NCI-H2196 (cell line): ENCODE measurements around the gene SYCN.

ENCODE experiments used
- DNase-seq: peaks from one replicate; lab custom pipeline; 2025; ENCODE audit not compliant: unreplicated experiment; lab: John Stamatoyannopoulos, UW

SYCN gene

GRCh38 chr19:39172700-39173501, 31.2 kb downstream of the SYCN start:
- no peak for DNase-seq

GRCh38 chr19:39171479-39172465, 32.3 kb downstream of the SYCN start:
- DNase-seq = no peak

- DNase-seq = no peak
These were observed 33.5 kb downstream of the SYCN start for GRCh38 chr19:39170386-39171231.

GRCh38 chr19:39169143-39169810, 34.8 kb downstream of the SYCN start:
- DNase-seq = no peak

DNA sequence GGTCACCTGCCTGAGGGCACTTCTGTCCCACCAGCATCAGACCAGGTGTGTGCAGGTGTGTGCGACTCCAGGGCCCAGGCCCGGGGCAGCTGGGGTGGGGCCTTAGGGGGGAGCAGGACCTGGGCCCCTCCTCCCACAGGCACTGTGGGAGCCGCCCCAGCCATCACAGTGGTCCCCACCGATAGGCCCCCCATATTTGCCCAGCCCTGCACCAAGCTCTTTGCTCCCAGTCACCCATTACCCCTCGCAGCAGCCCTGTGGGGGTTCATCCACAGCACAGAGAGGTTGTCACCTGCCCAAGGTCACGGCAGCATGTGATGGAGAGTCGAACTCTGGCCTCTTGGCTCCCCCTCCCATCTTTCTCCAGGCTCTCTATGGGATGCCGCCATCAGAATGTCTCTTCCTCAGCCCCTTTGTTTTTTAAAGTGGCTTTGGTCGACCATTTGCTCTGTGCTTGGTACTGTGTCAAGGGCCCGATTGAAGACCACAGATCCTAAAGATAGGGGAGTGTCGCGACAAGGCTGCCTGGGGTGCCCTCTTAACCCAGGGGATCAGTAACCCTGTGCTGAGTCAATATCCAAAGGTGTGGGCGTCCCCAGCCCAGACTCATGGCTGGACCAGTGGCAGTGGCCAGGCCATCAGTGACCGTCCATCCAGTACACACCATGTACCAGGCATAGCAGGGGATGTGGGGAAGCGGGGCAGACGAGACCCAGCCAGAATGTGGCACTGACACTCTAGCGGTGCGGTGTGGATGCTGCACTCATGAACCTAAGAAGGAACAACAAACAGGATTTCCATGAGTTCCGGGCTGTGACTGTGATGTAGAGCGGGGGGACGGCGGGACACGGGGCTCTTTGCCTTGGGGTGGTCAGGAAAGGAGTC, 35.6 kb downstream of the SYCN start:
- no peak for DNase-seq

DNA sequence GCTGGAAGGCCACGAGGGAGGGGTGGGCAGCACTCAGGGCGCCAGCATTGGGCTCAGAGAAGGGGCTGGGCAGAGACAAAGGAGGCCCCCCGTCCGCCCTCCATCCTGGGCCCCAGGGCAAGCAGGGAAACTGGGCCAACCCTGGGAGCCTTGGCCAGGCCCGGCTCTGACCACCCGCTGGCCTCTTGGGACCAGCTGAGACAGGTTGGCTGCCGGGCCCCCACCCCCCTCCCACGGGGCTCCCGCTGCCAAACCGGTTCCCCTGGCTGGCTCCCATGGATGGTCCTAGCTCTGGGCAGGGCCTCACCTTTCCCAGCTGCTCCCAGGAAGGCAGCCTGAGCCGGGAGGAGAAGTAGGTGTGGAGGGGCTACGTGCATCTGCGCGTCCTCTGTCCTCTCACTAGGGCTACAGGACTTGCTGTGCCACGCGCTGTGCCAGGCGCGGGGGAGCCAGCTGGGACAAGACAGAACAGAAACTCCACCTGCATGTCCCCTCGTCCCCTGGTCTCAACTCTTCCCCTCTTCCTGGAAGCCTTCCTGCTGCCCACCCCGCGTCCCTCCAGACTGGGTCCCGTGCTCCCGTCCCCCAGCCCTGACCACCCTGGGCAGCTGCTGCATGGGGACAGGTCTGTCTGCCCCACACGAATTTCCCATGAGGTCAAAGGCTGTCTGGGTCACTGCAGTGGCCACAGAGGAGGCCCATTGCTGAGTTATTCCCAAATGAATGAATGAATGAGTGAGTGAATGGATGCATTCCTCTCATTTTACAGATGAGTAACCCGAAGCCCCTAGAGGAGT, 36.4 kb downstream of the SYCN start:
- peak; percentile 76 for DNase-seq

DNA sequence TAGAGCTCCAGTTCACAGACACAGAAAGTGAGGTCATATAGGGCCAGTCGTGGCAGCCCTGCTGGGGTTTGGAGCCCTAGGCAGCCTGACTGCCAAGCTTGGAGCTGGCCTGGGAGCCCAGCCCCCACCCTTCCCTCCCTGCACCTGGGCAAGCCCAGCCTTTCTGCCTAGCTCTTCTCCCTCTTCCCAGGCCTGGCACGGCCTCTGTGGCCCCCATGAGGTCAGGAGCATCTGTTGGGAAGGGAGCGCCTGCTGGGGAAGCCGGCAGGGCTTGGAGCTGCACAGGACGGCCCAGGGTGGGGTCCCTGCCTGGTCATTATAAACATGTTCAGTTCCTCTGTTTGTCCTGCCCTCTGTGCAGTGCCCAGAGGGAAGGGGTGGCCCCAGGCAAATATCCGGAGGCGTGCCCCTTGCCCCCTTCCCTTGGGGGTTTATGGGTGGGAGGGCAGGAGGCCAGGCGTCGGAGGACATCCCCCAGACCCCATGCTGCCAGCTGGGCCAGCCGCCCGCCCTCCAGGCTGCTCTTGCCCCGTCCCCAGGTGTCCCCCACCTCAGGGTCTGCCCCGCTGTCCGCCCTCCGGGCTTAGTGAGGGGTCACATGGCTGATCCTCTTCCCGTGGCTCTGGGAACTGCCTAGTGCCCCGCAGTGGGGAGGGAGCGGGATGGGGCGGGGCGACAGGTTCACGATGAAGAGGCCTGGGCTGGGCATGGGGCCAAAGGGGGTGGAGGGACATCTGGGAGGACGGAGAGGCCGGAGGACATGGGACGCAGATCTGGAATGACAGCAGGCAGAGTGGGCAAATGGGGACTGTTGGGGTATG, 37.3 kb downstream of the SYCN start:
- peak; percentile 87 for DNase-seq

- no peak for DNase-seq
These were observed 38.2 kb downstream of the SYCN start for GRCh38 chr19:39165857-39166256.

- DNase-seq = no peak
These were observed 39.8 kb downstream of the SYCN start for GRCh38 chr19:39164289-39164688.

GRCh38 chr19:39163621-39164020, 40.4 kb downstream of the SYCN start:
- no peak for DNase-seq

- no peak for DNase-seq
These were observed 41.5 kb downstream of the SYCN start for GRCh38 chr19:39162441-39163043.

DNA sequence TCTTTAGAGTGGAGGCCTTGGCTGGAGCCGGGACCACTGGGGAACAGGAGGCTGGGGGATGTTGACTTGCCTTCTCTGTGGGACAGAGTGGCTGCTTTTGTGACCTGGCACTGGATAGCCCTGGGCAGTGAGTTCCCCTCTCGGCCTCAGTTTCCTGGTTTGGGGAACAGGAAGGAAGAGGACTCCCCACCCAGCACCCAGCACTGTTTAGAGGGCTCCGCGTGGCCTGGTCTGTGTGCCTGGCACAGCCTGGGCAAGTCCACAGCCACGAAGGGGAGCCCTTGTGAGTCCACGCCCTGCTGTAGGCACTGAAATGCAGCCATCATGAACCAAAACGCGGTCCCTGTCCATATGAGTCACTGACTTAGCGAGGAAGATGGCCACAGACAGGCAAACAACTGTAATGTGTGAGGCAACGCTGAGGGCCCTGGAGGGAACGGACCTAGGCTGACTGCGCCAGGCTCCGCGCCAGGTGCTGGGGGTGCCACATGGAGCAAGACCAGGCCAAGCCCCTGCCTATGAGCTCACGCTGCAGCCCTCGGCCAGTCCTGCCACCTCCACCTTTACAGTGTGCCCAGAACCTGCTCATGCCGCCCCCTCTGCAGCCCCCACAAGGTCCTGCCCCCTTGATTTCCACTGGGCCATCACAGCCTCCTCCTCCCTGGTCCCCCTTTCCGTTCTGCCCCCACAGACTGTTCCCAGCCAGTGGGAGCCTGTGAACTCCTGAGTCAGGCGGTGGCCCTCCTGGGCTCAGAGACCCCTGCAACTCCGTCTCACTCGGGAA, 43.0 kb downstream of the SYCN start:
- no peak for DNase-seq

DNA sequence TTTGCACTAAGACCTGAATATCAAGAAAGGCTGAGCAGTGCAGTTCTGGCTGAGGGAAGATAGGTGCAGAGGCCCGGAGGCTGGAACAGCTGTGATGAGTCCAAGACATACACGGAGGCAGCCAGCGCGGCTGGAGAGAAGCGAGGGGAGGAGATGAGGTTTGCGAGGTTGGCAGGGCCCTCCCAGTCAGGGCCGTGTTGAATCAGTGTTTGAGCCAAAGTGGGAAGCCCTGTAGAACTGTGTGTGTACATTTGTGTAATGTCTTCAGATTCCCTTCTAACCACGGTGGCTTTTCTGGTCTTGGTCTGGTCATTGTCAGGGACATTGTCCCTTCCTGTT, 43.6 kb downstream of the SYCN start:
- DNase-seq = no peak

DNA sequence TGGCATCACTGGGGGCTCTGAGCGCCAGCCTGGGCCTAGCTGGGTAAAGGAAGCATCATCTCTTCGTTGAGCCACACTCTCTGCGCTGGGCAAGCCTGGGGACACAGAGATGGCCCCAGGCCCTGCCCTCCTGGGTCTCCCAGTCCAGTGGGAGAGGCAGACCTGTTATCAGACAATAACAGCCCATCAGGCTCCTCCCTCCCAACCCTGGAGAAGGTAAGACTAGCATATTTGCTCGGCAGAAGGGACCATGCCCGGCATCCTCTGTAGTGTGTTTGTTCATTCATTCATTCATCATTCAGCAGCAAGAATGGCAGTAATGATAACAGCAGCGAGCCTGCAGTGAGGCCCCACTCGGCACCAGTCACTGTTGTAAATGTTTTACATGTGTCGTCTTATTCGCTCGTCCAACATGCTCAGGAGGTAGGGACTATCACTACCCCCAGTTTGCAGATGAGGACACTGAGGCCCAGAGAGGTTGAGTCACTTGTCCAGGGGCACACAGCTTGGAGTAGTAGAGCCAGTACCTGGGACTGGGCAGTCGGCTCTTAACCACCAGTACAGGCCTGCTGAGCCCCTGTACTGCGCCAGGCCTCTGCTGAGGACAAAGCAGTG, 45.3 kb downstream of the SYCN start:
- DNase-seq = no peak

- DNase-seq = no peak
These were observed 46.1 kb downstream of the SYCN start for GRCh38 chr19:39157997-39158389.

- DNase-seq = no peak
These were observed 46.6 kb downstream of the SYCN start for GRCh38 chr19:39157275-39157996.
